DMS114 treated with DMSO at 0.1 percent for 48 hours (cell line): ENCODE results near the gene STAT4.

Source experiments
- DNase-seq: peaks from one replicate; lab custom pipeline; 2025; ENCODE audit not compliant: unreplicated experiment; lab: John Stamatoyannopoulos, UW

The STAT4 gene

GRCh38 chr2:191149391-191149790 is 1.4 kb downstream of the STAT4 start:
- DNase-seq = no peak

GRCh38 chr2:191148791-191149190 is 2.0 kb downstream of the STAT4 start:
- no peak for DNase-seq

GRCh38 chr2:191148281-191148680 is 2.5 kb downstream of the STAT4 start:
- no peak for DNase-seq

GRCh38 chr2:191145769-191146471 is 4.9 kb downstream of the STAT4 start:
- DNase-seq = no peak

- DNase-seq = no peak
Observed at GRCh38 chr2:191144217-191144616, 6.6 kb downstream of the STAT4 start.

- no peak for DNase-seq
Observed at GRCh38 chr2:191143791-191144190, 7.0 kb downstream of the STAT4 start.

GRCh38 chr2:191128911-191129304 is 21.9 kb downstream of the STAT4 start:
- DNase-seq = no peak

- no peak for DNase-seq
Observed at GRCh38 chr2:191128172-191128910, 22.5 kb downstream of the STAT4 start.

GRCh38 chr2:191127235-191127634 is 23.6 kb downstream of the STAT4 start:
- no peak for DNase-seq

GRCh38 chr2:191126386-191127085 is 24.3 kb downstream of the STAT4 start:
- no peak for DNase-seq

- DNase-seq = no peak
Observed at GRCh38 chr2:191125646-191126045, 25.1 kb downstream of the STAT4 start.

- no peak for DNase-seq
Observed at GRCh38 chr2:191122638-191123294, 28.0 kb downstream of the STAT4 start.

GRCh38 chr2:191117341-191117740 is 33.5 kb downstream of the STAT4 start:
- no peak for DNase-seq

GRCh38 chr2:191115804-191116203 is 35.0 kb downstream of the STAT4 start:
- DNase-seq = no peak

GRCh38 chr2:191115391-191115790 is 35.4 kb downstream of the STAT4 start:
- no peak for DNase-seq

GRCh38 chr2:191114403-191114886 is 36.3 kb downstream of the STAT4 start:
- DNase-seq = no peak

GRCh38 chr2:191113761-191114160 is 37.0 kb downstream of the STAT4 start:
- DNase-seq = no peak

GRCh38 chr2:191112448-191112901 is 38.3 kb downstream of the STAT4 start:
- no peak for DNase-seq

GRCh38 chr2:191109888-191110287 is 40.9 kb downstream of the STAT4 start:
- DNase-seq = no peak

- DNase-seq = no peak
Observed at GRCh38 chr2:191108331-191108730, 42.5 kb downstream of the STAT4 start.

- no peak for DNase-seq
Observed at GRCh38 chr2:191105082-191105481, 45.7 kb downstream of the STAT4 start.
